Measurements from ENCODE around the gene B3GALT6.

B3GALT6 gene

DNA sequence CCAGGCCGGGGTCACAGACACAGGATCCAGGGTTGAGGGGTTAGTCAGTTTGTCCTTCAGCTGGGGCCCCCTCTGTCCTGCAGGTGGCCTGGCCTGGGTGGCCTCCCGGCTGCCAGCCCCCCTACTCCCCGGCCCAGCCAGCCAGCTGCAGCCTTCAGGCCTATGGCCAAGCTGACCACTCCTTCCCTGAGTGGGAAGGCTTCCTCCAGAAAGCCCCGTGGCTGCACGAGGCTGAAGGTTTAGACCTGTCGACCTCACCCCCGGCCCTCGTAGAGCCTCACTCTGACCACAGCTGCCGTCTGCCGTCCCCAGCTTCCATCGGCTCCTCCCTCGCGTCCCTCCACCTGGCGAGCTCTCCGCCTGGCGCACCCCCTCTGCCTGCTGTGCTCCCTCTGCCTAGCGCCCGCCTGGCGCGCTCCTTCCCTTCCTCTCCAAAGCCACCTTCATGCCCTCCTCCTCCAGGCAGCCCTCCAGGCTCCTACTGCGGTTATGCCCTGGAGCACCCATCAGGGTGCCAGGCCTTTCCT is 48.8 kb upstream of the B3GALT6 start (continued):
- no peak for TF ChIP-seq RBAK (tag by site-specific recombination; IDR thresholded peaks at IDR 0.05)
- TF ChIP-seq ZNF558 (tag by site-specific recombination; IDR thresholded peaks at IDR 0.05): no peak
- no peak for TF ChIP-seq KLF8 (tag by site-specific recombination; IDR thresholded peaks at IDR 0.05)
- TF ChIP-seq, protein P1, sequence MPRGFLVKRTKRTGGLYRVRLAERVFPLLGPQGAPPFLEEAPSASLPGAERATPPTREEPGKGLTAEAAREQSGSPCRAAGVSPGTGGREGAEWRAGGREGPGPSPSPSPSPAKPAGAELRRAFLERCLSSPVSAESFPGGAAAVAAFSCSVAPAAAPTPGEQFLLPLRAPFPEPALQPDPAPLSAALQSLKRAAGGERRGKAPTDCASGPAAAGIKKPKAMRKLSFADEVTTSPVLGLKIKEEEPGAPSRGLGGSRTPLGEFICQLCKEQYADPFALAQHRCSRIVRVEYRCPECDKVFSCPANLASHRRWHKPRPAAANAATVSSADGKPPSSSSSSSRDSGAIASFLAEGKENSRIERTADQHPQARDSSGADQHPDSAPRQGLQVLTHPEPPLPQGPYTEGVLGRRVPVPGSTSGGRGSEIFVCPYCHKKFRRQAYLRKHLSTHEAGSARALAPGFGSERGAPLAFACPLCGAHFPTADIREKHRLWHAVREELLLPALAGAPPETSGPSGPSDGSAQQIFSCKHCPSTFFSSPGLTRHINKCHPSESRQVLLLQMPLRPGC (tag by site-specific recombination; IDR thresholded peaks at IDR 0.05): no peak
- TF ChIP-seq ZNF416 (tag by site-specific recombination; IDR thresholded peaks at IDR 0.05): no peak
- no peak for TF ChIP-seq ZNF140 (tag by site-specific recombination; IDR thresholded peaks at IDR 0.05)
- no peak for TF ChIP-seq ZNF19 (tag by site-specific recombination; IDR thresholded peaks at IDR 0.05; ENCODE audit: low read depth)
- TF ChIP-seq, protein P2, sequence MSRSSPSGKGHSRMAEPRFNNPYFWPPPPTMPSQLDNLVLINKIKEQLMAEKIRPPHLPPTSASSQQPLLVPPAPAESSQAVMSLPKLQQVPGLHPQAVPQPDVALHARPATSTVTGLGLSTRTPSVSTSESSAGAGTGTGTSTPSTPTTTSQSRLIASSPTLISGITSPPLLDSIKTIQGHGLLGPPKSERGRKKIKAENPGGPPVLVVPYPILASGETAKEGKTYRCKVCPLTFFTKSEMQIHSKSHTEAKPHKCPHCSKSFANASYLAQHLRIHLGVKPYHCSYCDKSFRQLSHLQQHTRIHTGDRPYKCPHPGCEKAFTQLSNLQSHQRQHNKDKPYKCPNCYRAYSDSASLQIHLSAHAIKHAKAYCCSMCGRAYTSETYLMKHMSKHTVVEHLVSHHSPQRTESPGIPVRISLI (tag by site-specific recombination; IDR thresholded peaks at IDR 0.05): no peak

DNA sequence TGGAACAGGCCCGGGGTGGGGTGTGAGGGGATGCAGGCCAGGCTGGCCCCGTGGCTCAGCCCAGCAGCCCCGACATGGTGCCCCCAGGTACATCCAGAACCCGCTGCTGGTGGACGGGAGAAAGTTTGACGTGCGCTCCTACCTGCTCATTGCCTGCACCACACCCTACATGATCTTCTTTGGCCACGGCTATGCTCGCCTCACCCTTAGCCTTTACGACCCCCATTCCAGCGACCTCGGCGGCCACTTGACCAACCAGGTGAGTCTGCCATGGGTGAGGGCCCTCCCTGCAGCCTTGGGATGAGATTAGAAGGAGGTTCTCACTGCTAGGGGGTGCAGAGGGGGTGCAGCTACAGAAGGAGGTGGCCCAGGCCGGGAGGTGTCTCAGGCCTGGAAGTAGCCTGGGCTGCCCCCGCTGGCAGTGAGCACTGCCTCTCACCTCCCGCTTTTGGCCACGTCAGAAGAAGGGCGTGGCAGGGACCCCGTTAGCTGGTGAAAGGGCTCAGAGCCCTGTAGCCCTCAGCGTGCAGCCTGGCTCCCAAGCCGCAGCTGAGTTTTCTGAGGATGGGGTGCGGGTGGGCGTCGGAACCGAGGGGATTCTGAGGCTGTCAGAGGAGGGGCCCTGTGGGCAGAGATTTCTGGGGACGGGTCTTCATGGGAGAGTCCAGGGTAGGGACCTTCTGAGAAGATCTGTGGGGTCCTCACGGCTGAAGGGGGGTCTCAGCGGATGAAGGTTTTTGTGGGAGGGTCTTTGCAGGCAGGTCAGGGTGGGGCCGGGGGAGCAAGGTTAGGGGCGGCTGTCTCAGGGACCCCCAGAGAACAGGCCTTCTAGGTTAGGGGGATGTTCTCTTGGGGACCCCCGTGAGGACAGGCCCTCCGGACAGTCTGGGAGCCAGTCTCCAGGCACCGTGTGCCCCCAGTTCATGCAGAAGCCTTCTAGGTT is 47.9 kb upstream of the B3GALT6 start:
- Histone ChIP-seq H3K4me3 (ENCODE audit: low read depth, low read length) (no peak overlapping the region), H3K27ac (ENCODE audit: extremely low read depth, low read depth, low read length) (no peak overlapping the region), H3K36me3 (ENCODE audit: control insufficient read depth in 2 of 2, insufficient read depth in 1 of 2, low read length in 2 of 2) (no peaks in the 10 kb centered on the region), H3K4me1 (ENCODE audit: control insufficient read depth, insufficient read depth, low read length) (no peaks in the 10 kb centered on the region), H3K9me3 (ENCODE audit: control insufficient read depth, insufficient read depth, low read depth, low read length) (no peaks in the 10 kb centered on the region)
- no peak for TF ChIP-seq HOXD13 (CRISPR knock-in tag; IDR thresholded peaks at IDR 0.05; ENCODE audit: borderline replicate concordance)
- peak; percentile 19; the same call in 1 of the 2 replicates for TF ChIP-seq GLIS2 (tag by site-specific recombination; IDR thresholded peaks at IDR 0.05)
- TF ChIP-seq, protein P3, sequence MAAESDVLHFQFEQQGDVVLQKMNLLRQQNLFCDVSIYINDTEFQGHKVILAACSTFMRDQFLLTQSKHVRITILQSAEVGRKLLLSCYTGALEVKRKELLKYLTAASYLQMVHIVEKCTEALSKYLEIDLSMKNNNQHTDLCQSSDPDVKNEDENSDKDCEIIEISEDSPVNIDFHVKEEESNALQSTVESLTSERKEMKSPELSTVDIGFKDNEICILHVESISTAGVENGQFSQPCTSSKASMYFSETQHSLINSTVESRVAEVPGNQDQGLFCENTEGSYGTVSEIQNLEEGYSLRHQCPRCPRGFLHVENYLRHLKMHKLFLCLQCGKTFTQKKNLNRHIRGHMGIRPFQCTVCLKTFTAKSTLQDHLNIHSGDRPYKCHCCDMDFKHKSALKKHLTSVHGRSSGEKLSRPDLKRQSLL (tag by site-specific recombination; IDR thresholded peaks at IDR 0.05): no peak
- TF ChIP-seq SP7 (tag by site-specific recombination; IDR thresholded peaks at IDR 0.05): no peak
- TF ChIP-seq ZNF223 (tag by site-specific recombination; IDR thresholded peaks at IDR 0.05): peak; percentile 84
- TF ChIP-seq SP3 (tag by site-specific recombination; IDR thresholded peaks at IDR 0.05): no peak
- ChIA-PET CTCF (no interaction called here), POLR2A (no interaction called here)

DNA sequence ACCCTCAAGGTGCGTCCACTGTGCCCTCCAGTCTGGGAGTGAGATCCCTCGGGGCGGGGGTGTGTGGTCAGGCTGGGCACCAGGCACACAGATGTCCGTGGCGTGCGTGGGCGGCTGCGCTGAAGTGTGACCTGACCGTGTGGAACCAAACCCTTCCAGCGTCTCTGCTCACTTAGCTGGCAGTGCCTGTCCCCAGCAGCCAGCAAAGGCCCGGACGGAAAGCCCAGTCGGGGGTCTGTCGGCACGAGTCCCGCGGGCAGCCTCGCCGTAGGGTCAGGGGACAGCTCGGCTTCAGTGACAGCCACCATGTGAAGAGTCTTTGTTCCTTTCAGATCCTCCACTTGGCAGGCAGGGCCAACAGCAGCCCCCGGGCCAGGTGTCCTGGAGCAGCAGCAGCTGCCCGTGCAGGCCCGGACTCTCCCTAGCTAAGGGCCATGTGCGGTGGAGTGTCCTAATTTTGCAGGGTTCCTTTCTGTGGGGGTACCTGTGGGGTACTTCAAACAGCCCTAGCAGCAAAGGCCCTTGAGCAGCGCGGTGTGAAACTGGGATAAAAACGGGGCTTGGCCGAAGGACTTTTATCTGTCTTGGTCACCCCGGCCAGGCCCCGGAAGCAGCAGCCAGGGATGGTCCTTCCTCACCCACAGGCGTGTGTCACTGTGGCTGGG is 46.8 kb upstream of the B3GALT6 start:
- Histone ChIP-seq H3K36me3 (ENCODE audit: control insufficient read depth in 2 of 2, insufficient read depth in 1 of 2, low read length in 2 of 2) (no peaks in the 10 kb centered on the region), H3K4me1 (ENCODE audit: control insufficient read depth, insufficient read depth, low read length) (no peaks in the 10 kb centered on the region), H3K4me3 (ENCODE audit: low read depth, low read length) (no peak overlapping the region), H3K27ac (ENCODE audit: extremely low read depth, low read depth, low read length) (no peak overlapping the region), H3K9me3 (ENCODE audit: control insufficient read depth, insufficient read depth, low read depth, low read length) (no peaks in the 10 kb centered on the region)
- POLR2A ChIA-PET: no interaction called here
- CTCF ChIA-PET: no interaction called here
- no peak for TF ChIP-seq ZNF394 (tag by site-specific recombination; IDR thresholded peaks at IDR 0.05; ENCODE audit: borderline replicate concordance)
- peak; percentile 45 for TF ChIP-seq ZFHX2 (tag by site-specific recombination; conservative IDR thresholded peaks at IDR 0.05)
- TF ChIP-seq EGR2 (tag by site-specific recombination; IDR thresholded peaks at IDR 0.05; ENCODE audit: low read depth): 0 out of 2 replicates have a peak, but pooled peaks have one; percentile 18
